ENCODE data around the gene SOD3.

DNA sequence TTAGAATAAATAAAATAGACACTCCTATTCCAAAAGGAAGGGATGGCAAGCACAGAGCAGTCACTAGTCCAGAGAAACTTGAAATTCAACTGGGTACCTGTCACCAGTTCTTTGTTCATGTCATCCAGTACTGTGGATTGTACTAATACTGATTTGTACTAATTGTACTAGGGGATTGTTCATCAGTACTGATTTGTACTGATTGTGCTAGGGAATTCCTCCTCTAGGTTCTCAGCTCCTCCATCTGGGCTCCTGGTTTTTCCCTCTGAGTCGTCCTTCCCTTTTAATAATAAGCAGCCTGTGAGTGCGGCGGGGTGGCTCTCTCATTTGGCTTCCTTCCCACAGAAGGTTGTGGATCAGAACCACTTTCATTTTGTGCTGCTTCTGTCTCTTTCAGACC, 31.0 kb upstream of the SOD3 start:
- TF ChIP-seq CTCF (IDR thresholded peaks at IDR 0.05) = no peak
- TF ChIP-seq HMGXB4 (CRISPR knock-in tag; IDR thresholded peaks at IDR 0.05) = no peak
